H1 (cell line): Measurements from ENCODE around the gene PTPRO. TPM values are rescaled to one million over a fixed set of nuclear protein-coding genes. Genes with fewer than 3 reads are reported as not detected.

Experiments used
- E2F6 ChIP-seq: IDR thresholded peaks from 2 replicates; pipeline ENCODE4 v1.6.1; 2012; ENCODE audit warnings: inconsistent platforms
- SIRT6 ChIP-seq: IDR thresholded peaks from one replicate; pipeline ENCODE4 v1.7.1; 2012; ENCODE audit warnings: low read length, inconsistent platforms
- polyA plus RNA-seq, 7 experiments: library from polyadenylated mRNA; depleted of rRNA in 3 of 7; stranded (reverse) in 5 of 7; unstranded in 2 of 7; fragments of >200 nt in 5 of 7; fragments of 200-250 nt in 2 of 7; gene quantifications; 1 replicate in 5 of 7; 2 replicates in 1 of 7; 4 replicates in 1 of 7; pipeline versions ENCODE4 v1.2.1 to v1.2.3, GENCODE V29; 2011 to 2013; ENCODE audit warnings: missing spikeins in 2 of 7, mixed read lengths in 2 of 7
- total RNA-seq: library from RNA; stranded (reverse); fragmentation: NEBNext Ultra II Directional; extraction: Animal tissue kit (Norgen Biotek cat#: 25700); gene quantifications from 2 replicates; pipeline ENCODE4 v1.2.1, GENCODE V29; 2021

The PTPRO gene
- total and polyA plus RNA-seq, 2 of the 8 experiments (the other 6 are each of a cell fraction or from before 2014, with no cell fraction given) = 0.73 to 1.7 TPM

- no peak for TF ChIP-seq E2F6
- no peak for TF ChIP-seq SIRT6
Measured at GRCh38 chr12:15535352-15535781, 213.1 kb downstream of the PTPRO start (continued).
